ENCODE measurements around the gene TRIO.

GRCh38 chr5:14277385-14278320 lies 134.5 kb downstream of the TRIO start:
- TF ChIP-seq CTCF (IDR thresholded peaks at IDR 0.05) (peak; percentile 14; the same call in 1 of the 2 replicates), GATA2 (CRISPR knock-in tag; IDR thresholded peaks at IDR 0.05) (no peak)
